BE2C (cell line): ENCODE measurements around the gene IKZF1.

Experiments
- DNase-seq: peaks from one replicate; pipeline ENCODE4 v3.0.0-alpha.2; 2020
- H3K27me3 ChIP-seq: fragments of 250-450 bp; sonication (Bioruptor Pico); 2 replicates; pipeline ENCODE4 v1.5.1; 2020; ENCODE audit warnings: mild to moderate bottlenecking
- H3K36me3 ChIP-seq: fragments of 250-450 bp; sonication (Bioruptor Pico); 2 replicates; pipeline ENCODE4 v1.5.1; 2020; ENCODE audit warnings: mild to moderate bottlenecking
- H3K4me1 ChIP-seq: fragments of 250-450 bp; sonication (Bioruptor Pico); 2 replicates; pipeline ENCODE4 v1.5.1; 2020
- H3K4me3 ChIP-seq: 2 replicates; pipeline ENCODE4 v1.5.1; 2011; ENCODE audit warnings: low read depth, low read length
- H3K9me3 ChIP-seq: fragments of 250-450 bp; sonication (Bioruptor Pico); 2 replicates; pipeline ENCODE4 v1.5.1; 2020
- TF ChIP-seq, protein P1 (sequence below): IDR thresholded peaks from 2 replicates; pipeline ENCODE4 v1.5.1; 2012; ENCODE audit warnings: mild to moderate bottlenecking, low read depth, low read length

The IKZF1 gene

DNA sequence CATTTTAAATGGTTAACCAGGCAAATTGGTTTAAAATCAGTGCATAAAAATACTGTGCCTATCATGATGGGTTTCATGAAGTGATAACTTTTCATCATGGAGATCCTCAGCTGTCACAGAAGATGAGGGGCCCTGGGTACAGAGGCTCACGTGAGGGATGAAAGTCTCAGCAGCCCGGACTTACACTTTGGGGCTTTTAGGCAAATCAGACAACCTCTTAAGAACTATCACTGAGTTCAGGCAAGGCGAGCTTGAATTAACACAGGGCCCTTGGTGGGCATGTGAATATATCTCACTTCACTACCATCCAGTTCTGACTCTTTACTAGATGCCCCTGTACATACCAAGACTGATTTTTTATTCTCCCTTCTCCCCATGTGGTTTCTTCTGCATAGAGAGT lies 19.6 kb downstream of the IKZF1 start:
- no peaks in the 10 kb centered on the region for H3K4me1 ChIP-seq
- TF ChIP-seq, protein P1, sequence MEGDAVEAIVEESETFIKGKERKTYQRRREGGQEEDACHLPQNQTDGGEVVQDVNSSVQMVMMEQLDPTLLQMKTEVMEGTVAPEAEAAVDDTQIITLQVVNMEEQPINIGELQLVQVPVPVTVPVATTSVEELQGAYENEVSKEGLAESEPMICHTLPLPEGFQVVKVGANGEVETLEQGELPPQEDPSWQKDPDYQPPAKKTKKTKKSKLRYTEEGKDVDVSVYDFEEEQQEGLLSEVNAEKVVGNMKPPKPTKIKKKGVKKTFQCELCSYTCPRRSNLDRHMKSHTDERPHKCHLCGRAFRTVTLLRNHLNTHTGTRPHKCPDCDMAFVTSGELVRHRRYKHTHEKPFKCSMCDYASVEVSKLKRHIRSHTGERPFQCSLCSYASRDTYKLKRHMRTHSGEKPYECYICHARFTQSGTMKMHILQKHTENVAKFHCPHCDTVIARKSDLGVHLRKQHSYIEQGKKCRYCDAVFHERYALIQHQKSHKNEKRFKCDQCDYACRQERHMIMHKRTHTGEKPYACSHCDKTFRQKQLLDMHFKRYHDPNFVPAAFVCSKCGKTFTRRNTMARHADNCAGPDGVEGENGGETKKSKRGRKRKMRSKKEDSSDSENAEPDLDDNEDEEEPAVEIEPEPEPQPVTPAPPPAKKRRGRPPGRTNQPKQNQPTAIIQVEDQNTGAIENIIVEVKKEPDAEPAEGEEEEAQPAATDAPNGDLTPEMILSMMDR: no peak
- no peaks in the 10 kb centered on the region for H3K36me3 ChIP-seq
- no peak for DNase-seq
- no peak overlapping the region for H3K4me3 ChIP-seq
- H3K27me3 ChIP-seq: peaks cover 74% of the 10 kb centered on the region
- no peaks in the 10 kb centered on the region for H3K9me3 ChIP-seq

DNA sequence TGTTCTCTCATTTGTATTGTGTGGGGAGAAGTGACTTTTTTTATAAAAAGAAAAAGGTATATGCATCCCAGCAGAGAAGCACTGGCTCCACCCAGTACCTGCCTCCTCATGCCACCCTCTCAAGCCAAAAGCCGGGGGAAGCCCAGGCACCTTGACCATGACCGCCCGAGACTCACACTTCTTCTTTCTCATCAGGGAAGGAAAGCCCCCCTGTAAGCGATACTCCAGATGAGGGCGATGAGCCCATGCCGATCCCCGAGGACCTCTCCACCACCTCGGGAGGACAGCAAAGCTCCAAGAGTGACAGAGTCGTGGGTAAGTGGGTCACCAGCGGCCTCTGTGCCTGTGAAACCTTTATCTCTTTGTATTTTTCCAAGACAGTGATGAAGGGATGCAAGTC lies 22.9 kb downstream of the IKZF1 start:
- TF ChIP-seq, protein P1: no peak
- no peak overlapping the region for H3K4me3 ChIP-seq
- peaks cover 55% of the 10 kb centered on the region for H3K27me3 ChIP-seq
- DNase-seq: no peak
- no peaks in the 10 kb centered on the region for H3K9me3 ChIP-seq
- no peaks in the 10 kb centered on the region for H3K4me1 ChIP-seq
- H3K36me3 ChIP-seq: no peaks in the 10 kb centered on the region

DNA sequence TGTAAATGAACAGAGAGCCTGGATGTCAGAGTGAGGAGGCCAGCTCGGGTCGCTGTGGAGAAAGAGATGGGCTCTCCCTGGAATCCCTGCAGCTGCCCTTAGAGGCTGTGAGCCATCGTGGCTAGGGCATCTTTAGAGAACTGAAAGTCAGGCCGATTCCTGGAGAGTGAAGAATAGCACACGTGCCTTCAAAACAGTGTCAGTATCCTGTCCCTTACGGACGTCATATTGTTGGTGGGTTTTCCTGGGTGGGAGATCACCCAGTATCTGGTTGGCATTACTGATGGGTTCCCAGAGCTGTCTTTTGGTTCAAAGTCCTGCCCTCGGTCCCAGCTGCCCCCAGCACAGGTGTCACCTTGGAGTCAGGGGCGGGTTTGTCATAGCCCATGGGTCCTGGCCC lies 25.3 kb downstream of the IKZF1 start:
- Histone ChIP-seq H3K4me1 (peaks cover 5% of the 10 kb centered on the region; the same call in 1 of the 2 replicates), H3K36me3 (no peaks in the 10 kb centered on the region), H3K4me3 (no peak overlapping the region), H3K9me3 (no peaks in the 10 kb centered on the region), H3K27me3 (peaks cover 41% of the 10 kb centered on the region)
- TF ChIP-seq, protein P1: no peak
- DNase-seq: no peak

DNA sequence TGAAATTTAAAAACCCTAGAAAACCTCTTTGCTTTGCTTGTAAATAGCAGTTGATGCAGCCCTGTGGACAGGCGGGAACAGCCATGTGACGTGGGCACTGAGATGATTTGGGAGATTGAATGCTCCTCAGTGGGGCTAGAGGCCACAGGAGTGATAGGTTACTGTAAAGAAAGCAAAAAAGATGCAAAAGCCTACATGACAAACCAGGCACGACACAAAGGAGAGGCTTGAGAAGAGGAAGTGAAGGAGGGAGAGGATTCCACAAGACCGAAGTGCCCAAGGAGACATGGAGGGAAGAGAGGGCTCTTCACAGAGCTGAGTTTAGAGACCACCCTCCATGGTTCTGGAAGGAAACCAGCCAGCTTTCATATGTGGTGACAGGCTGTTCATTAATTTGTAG lies 25.7 kb downstream of the IKZF1 start:
- H3K4me1 ChIP-seq: peaks cover 5% of the 10 kb centered on the region; the same call in 1 of the 2 replicates
- no peak for DNase-seq
- no peaks in the 10 kb centered on the region for H3K9me3 ChIP-seq
- TF ChIP-seq, protein P1: no peak
- no peaks in the 10 kb centered on the region for H3K36me3 ChIP-seq
- H3K4me3 ChIP-seq: no peak overlapping the region
- H3K27me3 ChIP-seq: peaks cover 39% of the 10 kb centered on the region

DNA sequence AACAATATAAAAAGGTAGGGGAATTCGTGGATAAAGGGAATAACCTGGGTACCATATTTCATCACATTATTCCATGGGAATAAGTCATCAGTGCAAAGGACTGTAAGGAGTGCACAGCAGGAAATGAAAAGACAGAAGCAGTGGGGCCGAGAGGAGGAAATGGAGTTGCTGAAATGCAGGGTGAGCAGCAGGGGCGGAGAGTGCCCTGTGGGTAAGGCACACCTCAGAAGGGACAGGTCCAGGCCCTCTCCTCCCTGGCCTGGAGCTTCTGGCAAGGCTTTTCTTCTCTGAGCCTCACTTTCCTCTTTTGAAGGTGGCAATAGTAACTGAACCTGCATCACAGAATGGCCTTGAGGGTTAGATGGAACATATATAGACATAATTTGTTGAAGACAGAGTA lies 26.2 kb downstream of the IKZF1 start:
- Histone ChIP-seq H3K4me3 (no peak overlapping the region), H3K36me3 (no peaks in the 10 kb centered on the region), H3K9me3 (no peaks in the 10 kb centered on the region), H3K27me3 (peaks cover 39% of the 10 kb centered on the region), H3K4me1 (peaks cover 8% of the 10 kb centered on the region)
- TF ChIP-seq, protein P1: no peak
- no peak for DNase-seq

DNA sequence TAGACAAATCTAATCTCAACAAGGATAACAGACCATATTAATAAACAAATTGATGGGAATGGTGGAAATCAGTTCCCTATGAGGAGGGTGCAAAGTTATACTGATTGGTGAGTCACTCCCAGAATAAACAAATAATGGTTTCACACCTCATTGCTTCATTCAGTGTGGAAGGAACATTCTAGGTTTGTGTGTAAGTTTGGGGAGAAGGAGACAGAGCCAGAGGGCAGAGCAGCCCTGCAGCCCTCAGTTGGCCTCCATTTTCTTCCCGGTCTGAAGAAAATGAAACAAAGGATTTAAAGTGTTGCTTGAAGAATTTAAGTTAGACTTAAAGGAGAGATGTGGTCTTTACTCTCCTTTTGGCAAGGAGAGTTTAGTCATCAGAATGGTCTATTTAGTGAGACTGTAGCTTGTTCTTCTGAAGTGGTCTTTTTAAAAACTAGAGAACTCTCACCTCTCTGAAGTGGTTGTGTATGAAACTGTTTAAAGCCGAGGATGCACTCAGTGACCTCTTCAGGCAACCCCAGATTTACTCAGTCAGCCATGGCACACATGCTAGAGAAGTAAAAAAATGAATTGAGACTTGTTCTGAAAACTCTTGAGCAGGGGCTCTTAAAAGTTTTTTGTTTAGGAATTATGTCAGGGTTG lies 27.2 kb downstream of the IKZF1 start:
- Histone ChIP-seq H3K4me1 (peaks cover 11% of the 10 kb centered on the region), H3K36me3 (no peaks in the 10 kb centered on the region), H3K9me3 (no peaks in the 10 kb centered on the region), H3K4me3 (no peak overlapping the region), H3K27me3 (peaks cover 35% of the 10 kb centered on the region)
- no peak for DNase-seq
- TF ChIP-seq, protein P1: no peak
